Bronchial epithelial cell (primary cell): ENCODE data around the gene WNT6. TPM values are rescaled to one million over a fixed set of nuclear protein-coding genes. Genes with fewer than 3 reads are reported as not detected.

Source experiments
- DNase-seq: peaks from one replicate; pipeline ENCODE4 v3.0.0-alpha.2; 2010; ENCODE audit warnings: low read depth
- FAIRE-seq: peaks from 2 replicates; lab custom pipeline; 2011; peaks lifted over from hg19 to GRCh38; lab: Jason Lieb, UNC
- H3K27me3 ChIP-seq: 2 replicates; pipeline ENCODE4 v1.5.1; 2011; ENCODE audit warnings: low read length; ENCODE audit not compliant: control insufficient read depth, insufficient read depth
- H3K36me3 ChIP-seq: 2 replicates; pipeline ENCODE4 v1.5.1; 2011; ENCODE audit warnings: low read length; ENCODE audit not compliant: control insufficient read depth, insufficient read depth
- H3K4me3 ChIP-seq: 2 replicates; pipeline ENCODE4 v1.5.1; 2011; ENCODE audit warnings: mild to moderate bottlenecking, low read depth, low read length, control low read depth
- CTCF ChIP-seq: IDR thresholded peaks from 2 replicates; pipeline ENCODE4 v1.5.1; 2011; ENCODE audit warnings: mild to moderate bottlenecking, moderate library complexity, low read length, control low read depth, inconsistent platforms; ENCODE audit not compliant: insufficient read depth, severe bottlenecking
- total RNA-seq: library from RNA; depleted of rRNA; stranded (reverse); fragments of >200 nt; gene quantifications from 2 replicates; pipeline ENCODE4 v1.2.1, GENCODE V29; 2014

WNT6 gene
- total RNA-seq, 1 donor from 2014 or later: not detected

GRCh38 chr2:218830526-218831306 lies 28.9 kb upstream of the WNT6 start:
- no peak for DNase-seq
- no peak for FAIRE-seq
- TF ChIP-seq CTCF: no peak
- Histone ChIP-seq H3K36me3 (no peaks in the 10 kb centered on the region), H3K27me3 (peaks cover 2% of the 10 kb centered on the region), H3K4me3 (no peak overlapping the region)

- Histone ChIP-seq H3K27me3 (peaks cover 2% of the 10 kb centered on the region), H3K36me3 (no peaks in the 10 kb centered on the region), H3K4me3 (no peak within 1 kb of the TSS)
- no peak for DNase-seq
- peak; percentile 13 for FAIRE-seq
- no peak for TF ChIP-seq CTCF
Measured at GRCh38 chr2:218831378-218831990, 28.1 kb upstream of the WNT6 start, which contains the start of gene PRKAG3. Gene PRKAG3, minus strand, starts transcription at chr2:218831803.

GRCh38 chr2:218832081-218832480 lies 27.5 kb upstream of the WNT6 start:
- Histone ChIP-seq H3K27me3 (peaks cover 2% of the 10 kb centered on the region), H3K4me3 (no peak overlapping the region), H3K36me3 (no peaks in the 10 kb centered on the region)
- FAIRE-seq (peak; percentile 36), DNase-seq (no peak)
- TF ChIP-seq CTCF: no peak

- TF ChIP-seq CTCF: no peak
- Histone ChIP-seq H3K27me3 (peaks cover 4% of the 10 kb centered on the region), H3K4me3 (no peak overlapping the region), H3K36me3 (no peaks in the 10 kb centered on the region)
- FAIRE-seq (no peak), DNase-seq (peak; percentile 25)
Measured at GRCh38 chr2:218832520-218832919, 27.1 kb upstream of the WNT6 start.

- no peak for TF ChIP-seq CTCF
- H3K27me3 ChIP-seq: peaks cover 4% of the 10 kb centered on the region
- no peak overlapping the region for H3K4me3 ChIP-seq
- H3K36me3 ChIP-seq: no peaks in the 10 kb centered on the region
- DNase-seq (no peak), FAIRE-seq (peak; percentile 92)
Measured at GRCh38 chr2:218833023-218833609, 26.5 kb upstream of the WNT6 start.
